Activated CD4-positive, alpha-beta T cell treated with anti-CD3 and anti-CD28 coated beads, Interleukin-2, amount 50 U/mL, for 4 hours (primary cell): ENCODE measurements around the gene C1QTNF9B.

Experiments
- DNase-seq, 2 experiments: peaks; one replicate each; pipeline ENCODE4 v3.0.0-alpha.2; 2020

Gene C1QTNF9B

GRCh38 chr13:23855360-23855759 lies 41.9 kb downstream of the C1QTNF9B start:
- DNase-seq, result no peak

- DNase-seq, result no peak
Measured at GRCh38 chr13:23852351-23852750, 45.0 kb downstream of the C1QTNF9B start.

- DNase-seq, result no peak
Measured at GRCh38 chr13:23851106-23851505, 46.2 kb downstream of the C1QTNF9B start.

GRCh38 chr13:23850134-23850533 lies 47.2 kb downstream of the C1QTNF9B start:
- DNase-seq, result no peak

- no peak for DNase-seq
Measured at GRCh38 chr13:23849670-23850069, 47.6 kb downstream of the C1QTNF9B start.

GRCh38 chr13:23848646-23849141 lies 48.6 kb downstream of the C1QTNF9B start:
- no peak for DNase-seq

- no peak for DNase-seq
Measured at GRCh38 chr13:23848019-23848418, 49.3 kb downstream of the C1QTNF9B start.

- DNase-seq, result no peak
Measured at GRCh38 chr13:23847497-23847896, 49.8 kb downstream of the C1QTNF9B start.

GRCh38 chr13:23845105-23845725 lies 52.1 kb downstream of the C1QTNF9B start:
- DNase-seq, result no peak

- no peak for DNase-seq
Measured at GRCh38 chr13:23844132-23844531, 53.2 kb downstream of the C1QTNF9B start.

GRCh38 chr13:23843436-23843835 lies 53.9 kb downstream of the C1QTNF9B start:
- DNase-seq, result no peak

GRCh38 chr13:23842406-23842805 lies 54.9 kb downstream of the C1QTNF9B start:
- no peak for DNase-seq
